Mesenchymal stem cell (in vitro differentiated cells and primary cell): Measurements from ENCODE around the gene SNX24.

Experiments
- DNase-seq: peaks from one replicate; pipeline ENCODE4 v3.0.0-alpha.2; 2013
- H2AFZ ChIP-seq: one replicate; pipeline ENCODE4 v1.6.1; 2013; ENCODE audit warnings: low read depth, mild to moderate bottlenecking, control low read depth, inconsistent platforms, low read length, moderate library complexity
- H2AK5ac ChIP-seq: 2 replicates; pipeline ENCODE4 v1.6.1; 2013; ENCODE audit warnings: low read length, moderate library complexity, mild to moderate bottlenecking, inconsistent platforms; ENCODE audit not compliant: severe bottlenecking
- H2BK120ac ChIP-seq: one replicate; pipeline ENCODE4 v1.6.1; 2013; ENCODE audit warnings: low read depth, mild to moderate bottlenecking, inconsistent platforms, low read length, moderate library complexity
- H2BK12ac ChIP-seq, 2 experiments: one replicate each; pipeline ENCODE4 v1.6.1; 2013; ENCODE audit warnings: inconsistent platforms in 2 of 2, low read length in 2 of 2, mild to moderate bottlenecking in 2 of 2, moderate library complexity in 2 of 2, control low read depth in 1 of 2
- H2BK15ac ChIP-seq: one replicate; pipeline ENCODE4 v1.6.1; 2013; ENCODE audit warnings: mild to moderate bottlenecking, low read depth, inconsistent platforms; ENCODE audit not compliant: poor library complexity, severe bottlenecking
- H2BK5ac ChIP-seq: 2 replicates; pipeline ENCODE4 v1.6.1; 2013; ENCODE audit warnings: low read depth, mild to moderate bottlenecking, low read length, control low read depth, inconsistent platforms; ENCODE audit not compliant: poor library complexity, severe bottlenecking
- H3K14ac ChIP-seq, 2 experiments: one replicate each; pipeline ENCODE4 v1.6.1; 2013; ENCODE audit warnings: inconsistent platforms in 2 of 2, low read length in 2 of 2, control low read depth in 1 of 2, mild to moderate bottlenecking in 1 of 2, moderate library complexity in 1 of 2
- H3K18ac ChIP-seq, 2 experiments: one replicate each; pipeline ENCODE4 v1.6.1; 2013; ENCODE audit warnings: inconsistent platforms in 2 of 2, low read length in 2 of 2, control low read depth in 1 of 2, low read depth in 1 of 2, mild to moderate bottlenecking in 1 of 2
- H3K23ac ChIP-seq, 2 experiments: one replicate each; pipeline ENCODE4 v1.6.1; 2013; ENCODE audit warnings: inconsistent platforms in 2 of 2, low read length in 2 of 2, mild to moderate bottlenecking in 2 of 2, moderate library complexity in 2 of 2, control low read depth in 1 of 2
- H3K27ac ChIP-seq: 2 replicates; pipeline ENCODE4 v1.5.1; 2013; ENCODE audit warnings: mild to moderate bottlenecking, moderate library complexity, low read length, control low read depth, inconsistent platforms; ENCODE audit not compliant: poor library complexity, severe bottlenecking
- H3K27me3 ChIP-seq, 2 experiments: 2 replicates each; pipeline versions ENCODE4 v1.6.1 to v1.7.0; 2013; ENCODE audit warnings: low read length in 2 of 2, mild to moderate bottlenecking in 2 of 2, moderate library complexity in 2 of 2, control low read depth in 1 of 2, inconsistent platforms in 1 of 2; ENCODE audit not compliant: control insufficient read depth in 1 of 2, insufficient read depth in 1 of 2
- H3K36me3 ChIP-seq, 2 experiments: 2 replicates each; pipeline versions ENCODE4 v1.6.1 to v1.7.0; 2013; ENCODE audit warnings: low read length in 2 of 2, control low read depth in 1 of 2, inconsistent platforms in 1 of 2, low read depth in 1 of 2, mild to moderate bottlenecking in 1 of 2; ENCODE audit not compliant: insufficient read depth in 2 of 2, control insufficient read depth in 1 of 2
- H3K4ac ChIP-seq, 2 experiments: one replicate each; pipeline ENCODE4 v1.6.1; 2013; ENCODE audit warnings: inconsistent platforms in 2 of 2, low read length in 2 of 2, mild to moderate bottlenecking in 2 of 2, moderate library complexity in 2 of 2, control low read depth in 1 of 2, low read depth in 1 of 2
- H3K4me1 ChIP-seq: 2 replicates; pipeline ENCODE4 v1.6.1; 2013; ENCODE audit warnings: low read depth, low read length, control low read depth; ENCODE audit not compliant: control insufficient read depth, insufficient read depth
- H3K4me2 ChIP-seq: 2 replicates; pipeline ENCODE4 v1.6.1; 2013; ENCODE audit warnings: low read length, mild to moderate bottlenecking, inconsistent platforms; ENCODE audit not compliant: poor library complexity, severe bottlenecking
- H3K4me3 ChIP-seq, 2 experiments: 2 replicates each; pipeline versions ENCODE4 v1.5.1 to v1.7.0; 2013; ENCODE audit warnings: low read length in 2 of 2, mild to moderate bottlenecking in 2 of 2, control low read depth in 1 of 2, low read depth in 1 of 2; ENCODE audit not compliant: insufficient read depth in 1 of 2
- H3K79me1 ChIP-seq: replicated peaks from 2 replicates; pipeline ENCODE4 v1.6.1; 2013; ENCODE audit warnings: mild to moderate bottlenecking, control low read depth, low read length, inconsistent platforms; ENCODE audit not compliant: poor library complexity, severe bottlenecking
- H3K9ac ChIP-seq: 2 replicates; pipeline ENCODE4 v1.7.0; 2013; ENCODE audit warnings: mild to moderate bottlenecking, low read length, moderate library complexity
- H3K9me3 ChIP-seq: 2 replicates; pipeline ENCODE4 v1.7.0; 2013; ENCODE audit warnings: mild to moderate bottlenecking, low read length; ENCODE audit not compliant: control insufficient read depth
- H4K8ac ChIP-seq: one replicate; pipeline ENCODE4 v1.6.1; 2013; ENCODE audit warnings: inconsistent platforms, mild to moderate bottlenecking, low read length, moderate library complexity
- H4K91ac ChIP-seq: one replicate; pipeline ENCODE4 v1.6.1; 2013; ENCODE audit warnings: mild to moderate bottlenecking, low read length, inconsistent platforms
- WGBS: methylation state at CpG from one replicate; pipeline ENCODE4 v1.1.7; 2013; ENCODE audit warnings: mixed read lengths; 5-methylcytosine and 5-hydroxymethylcytosine counted together

SNX24 gene

DNA sequence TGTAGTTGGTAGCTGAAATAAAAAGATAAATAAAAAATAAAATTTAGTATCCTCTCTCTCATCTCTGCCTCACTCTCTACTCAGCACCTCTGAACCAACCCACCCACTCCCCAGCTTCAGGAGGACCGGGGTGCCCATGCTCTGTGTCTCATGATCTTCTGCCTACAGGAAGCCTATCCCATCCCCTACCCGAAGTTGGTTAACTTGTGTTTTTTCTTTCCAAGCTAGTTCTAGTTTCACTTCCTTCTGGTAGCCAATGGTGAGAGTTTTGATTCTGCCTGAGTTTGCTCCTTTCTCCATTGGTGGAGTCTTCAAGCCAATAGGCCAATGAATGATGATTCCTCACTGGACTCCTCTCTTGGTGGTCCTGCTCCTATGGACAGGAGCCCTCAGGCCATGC, 32.1 kb downstream of the SNX24 start:
- no peak overlapping the region for H4K91ac ChIP-seq

DNA sequence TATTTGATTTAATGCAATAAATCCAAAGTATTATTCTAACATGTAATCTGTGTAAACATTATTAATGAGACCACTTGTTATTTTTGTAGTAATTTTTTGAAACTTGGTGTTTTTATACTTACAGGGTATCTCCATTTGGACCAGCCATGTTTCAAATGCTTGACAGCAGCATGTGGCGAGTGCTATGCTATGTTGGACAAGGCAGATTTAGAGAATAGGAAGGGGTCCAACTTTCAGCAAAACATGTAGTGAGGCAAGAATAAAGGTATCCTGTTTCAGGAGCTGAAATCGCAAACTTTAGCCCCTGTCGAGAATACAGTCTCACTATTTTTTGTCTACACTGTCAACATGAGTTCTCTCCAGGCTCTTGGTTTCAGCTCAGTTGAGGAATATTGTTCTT, 33.7 kb downstream of the SNX24 start:
- Histone ChIP-seq H3K14ac (no peak overlapping the region), H2BK5ac (no peak overlapping the region), H3K79me1 (peaks cover 43% of the 10 kb centered on the region), H4K8ac (no peak overlapping the region), H3K9ac (no peak overlapping the region), H2BK120ac (no peak overlapping the region), H3K4me1 (peaks cover 1% of the 10 kb centered on the region), H3K4me3 (no peak overlapping the region), H2BK15ac (no peak overlapping the region), H3K23ac (no peak overlapping the region), H3K4me2 (no peak overlapping the region), H3K36me3 (no peaks in the 10 kb centered on the region), H3K18ac (no peak overlapping the region), H3K9me3 (no peaks in the 10 kb centered on the region), H2AFZ (no peak overlapping the region), H2AK5ac (no peak overlapping the region), H3K4ac (no peak overlapping the region), H3K27ac (no peak overlapping the region), H3K27me3 (no peaks in the 10 kb centered on the region), H4K91ac (no peak overlapping the region), H2BK12ac (no peak overlapping the region)
- no peak for DNase-seq
- 95% methylated on average over 3 of the region's 3 CpGs for WGBS

More for the DNA sequence above, 32.1 kb downstream of the SNX24 start:
- H3K4ac ChIP-seq: no peak overlapping the region
- H2BK120ac ChIP-seq: no peak overlapping the region
- H4K8ac ChIP-seq: peak overlapping the region; percentile 67
- H3K9me3 ChIP-seq: no peaks in the 10 kb centered on the region
- H2AK5ac ChIP-seq: no peak overlapping the region
- H3K23ac ChIP-seq: no peak overlapping the region
- peaks cover 47% of the 10 kb centered on the region for H3K79me1 ChIP-seq
- no peak overlapping the region for H2BK15ac ChIP-seq
- H3K18ac ChIP-seq: no peak overlapping the region
- no peak for DNase-seq
- H3K36me3 ChIP-seq: no peaks in the 10 kb centered on the region
- H2BK12ac ChIP-seq: no peak overlapping the region
- no peak overlapping the region for H2AFZ ChIP-seq
- no peak overlapping the region for H3K4me3 ChIP-seq
- H3K4me2 ChIP-seq: no peak overlapping the region
- no peaks in the 10 kb centered on the region for H3K4me1 ChIP-seq
- H3K27ac ChIP-seq: no peak overlapping the region
- H3K14ac ChIP-seq: no peak overlapping the region
- no peaks in the 10 kb centered on the region for H3K27me3 ChIP-seq
- WGBS: 94% methylated on average over 2 of the region's 2 CpGs
- H3K9ac ChIP-seq: no peak overlapping the region
- H2BK5ac ChIP-seq: no peak overlapping the region

DNA sequence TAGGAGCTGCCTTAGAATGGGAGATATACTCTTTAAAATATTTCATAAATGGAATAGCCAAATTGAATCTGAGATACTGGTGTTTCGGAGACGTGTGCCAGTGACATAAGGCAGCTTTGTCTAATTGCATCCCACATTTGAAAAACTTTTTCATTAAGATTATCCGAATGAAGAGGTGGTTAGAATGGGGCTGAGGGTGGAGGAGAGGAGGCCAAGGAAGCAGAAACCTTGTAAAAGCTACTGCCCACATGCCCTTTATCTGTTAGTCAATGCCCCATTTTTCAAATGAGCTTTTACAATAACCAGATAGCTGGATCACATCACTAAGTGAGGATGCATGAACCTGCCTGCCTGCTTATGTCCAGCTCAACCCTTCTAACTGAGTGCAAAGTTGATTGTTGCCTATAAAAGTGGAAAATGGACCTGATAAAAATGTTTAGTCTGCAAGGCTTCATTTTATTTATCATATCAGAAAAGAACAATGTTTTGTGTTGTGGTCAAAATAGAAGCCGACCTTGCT, 34.8 kb downstream of the SNX24 start:
- H3K9ac ChIP-seq: no peak overlapping the region
- H3K23ac ChIP-seq: no peak overlapping the region
- no peak overlapping the region for H4K91ac ChIP-seq
- H2BK15ac ChIP-seq: no peak overlapping the region
- H2BK5ac ChIP-seq: no peak overlapping the region
- H2BK12ac ChIP-seq: no peak overlapping the region
- H3K4me2 ChIP-seq: no peak overlapping the region
- no peaks in the 10 kb centered on the region for H3K36me3 ChIP-seq
- 100% methylated on average over 2 of the region's 4 CpGs for WGBS
- H3K4me3 ChIP-seq: no peak overlapping the region
- H3K79me1 ChIP-seq: peaks cover 48% of the 10 kb centered on the region
- no peak for DNase-seq
- H3K4me1 ChIP-seq: peaks cover 1% of the 10 kb centered on the region
- no peak overlapping the region for H4K8ac ChIP-seq
- H2AK5ac ChIP-seq: no peak overlapping the region
- H3K4ac ChIP-seq: no peak overlapping the region
- H3K27me3 ChIP-seq: no peaks in the 10 kb centered on the region
- H2BK120ac ChIP-seq: no peak overlapping the region
- H3K14ac ChIP-seq: no peak overlapping the region
- no peak overlapping the region for H3K18ac ChIP-seq
- no peaks in the 10 kb centered on the region for H3K9me3 ChIP-seq
- H3K27ac ChIP-seq: no peak overlapping the region
- no peak overlapping the region for H2AFZ ChIP-seq

DNA sequence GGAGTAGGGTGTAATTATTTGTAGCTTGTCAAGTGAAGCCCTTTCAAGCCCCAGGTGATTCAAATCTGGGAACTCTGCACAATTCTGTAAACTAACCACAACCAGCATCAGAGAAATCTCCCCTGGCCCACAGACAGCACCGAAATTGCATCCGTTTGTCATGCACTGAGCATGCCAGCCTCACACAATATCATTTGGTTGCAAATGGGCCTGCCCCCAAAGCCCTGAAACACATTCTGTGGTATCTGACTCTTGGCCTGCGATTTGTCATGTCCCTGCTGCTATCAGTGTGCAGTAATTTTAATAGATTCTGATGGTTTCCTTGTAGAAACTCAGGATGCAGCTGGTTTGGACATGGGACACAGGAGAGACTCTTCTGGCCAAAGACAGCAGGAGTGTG, 35.3 kb downstream of the SNX24 start:
- Histone ChIP-seq H2AFZ (no peak overlapping the region), H3K4me1 (peaks cover 1% of the 10 kb centered on the region), H3K4me2 (no peak overlapping the region), H2AK5ac (no peak overlapping the region), H2BK120ac (no peak overlapping the region), H3K4me3 (no peak overlapping the region), H3K14ac (no peak overlapping the region), H2BK5ac (no peak overlapping the region), H2BK12ac (no peak overlapping the region), H4K8ac (no peak overlapping the region), H3K9ac (no peak overlapping the region), H3K4ac (no peak overlapping the region), H3K27ac (no peak overlapping the region), H3K27me3 (no peaks in the 10 kb centered on the region), H3K18ac (peak overlapping the region in 1 of 2 experiments; percentile 61), H2BK15ac (no peak overlapping the region), H3K79me1 (peaks cover 46% of the 10 kb centered on the region), H3K9me3 (no peaks in the 10 kb centered on the region), H3K23ac (no peak overlapping the region), H3K36me3 (no peaks in the 10 kb centered on the region), H4K91ac (no peak overlapping the region)
- WGBS: 94% methylated on average over 3 of the region's 3 CpGs
- DNase-seq: no peak
